Activated effector memory CD4-positive, alpha-beta T cell treated with anti-CD3 and anti-CD28 coated beads, Interleukin-2, amount 50 U/mL, for 16 hours (primary cell): ENCODE measurements around the gene TAF11L12.
"Not testable (repeated sequence)": the region's sequence is repeated elsewhere in the genome, so short reads cannot be mapped to it uniquely, and the experiment has no call there.

Experiments
- DNase-seq: peaks from one replicate; pipeline ENCODE4 v3.0.0-alpha.2; 2020

TAF11L12 gene

DNA sequence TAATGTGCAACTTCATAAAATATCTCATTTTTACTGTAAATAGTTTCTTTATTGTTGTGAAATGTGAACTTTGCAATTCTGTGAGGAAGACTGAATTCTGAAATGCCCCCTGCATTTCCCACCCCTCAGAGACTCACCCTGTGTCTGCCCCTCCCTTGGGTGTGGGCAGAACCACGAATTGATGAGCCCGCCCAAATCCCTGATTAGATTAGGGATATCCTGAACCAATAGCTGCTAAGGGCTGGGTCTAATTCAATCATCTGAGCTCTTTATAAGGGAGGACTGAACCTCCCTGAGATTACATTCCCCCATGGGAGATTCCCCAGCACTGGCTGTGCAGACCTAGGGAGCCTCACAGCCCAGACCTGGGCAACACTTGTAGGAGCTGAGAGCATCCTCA is at the start of gene TAF11L12:
TSS of gene TAF11L12 (plus strand) at position 301 of the 400 bp plus-strand sequence.
- DNase-seq: not testable (repeated sequence)

DNA sequence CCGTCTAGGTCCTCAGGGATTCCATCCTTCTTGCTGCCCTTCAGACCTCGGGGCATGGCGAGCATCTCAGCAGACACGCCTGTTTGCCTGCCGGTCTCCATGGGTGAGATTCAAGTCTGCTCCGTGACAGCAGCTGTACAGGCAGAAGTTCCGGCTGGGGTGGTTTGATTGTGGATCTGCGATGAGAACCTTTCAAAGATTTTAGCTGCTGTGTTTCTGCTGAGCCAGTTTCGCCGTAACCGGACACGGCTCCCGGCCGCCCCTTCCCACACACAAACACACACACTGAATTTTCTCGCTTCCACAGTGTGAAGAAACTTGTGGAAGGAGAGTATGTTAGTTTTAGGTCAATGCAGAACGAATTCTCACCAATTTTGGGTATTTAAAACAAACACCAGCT is 24.5 kb upstream of the TAF11L12 start, which contains the start of gene TAF11L7:
TSS of gene TAF11L7 (minus strand) at position 101 of the 400 bp plus-strand sequence.
- DNase-seq: not testable (repeated sequence)

GRCh38 chr5:17590860-17591259 is 19.3 kb upstream of the TAF11L12 start, which contains the start of gene TAF11L8:
Gene TAF11L8 (minus strand): TSS chr5:17590960.
- DNase-seq: not testable (repeated sequence)

- not testable (repeated sequence) for DNase-seq
Measured at GRCh38 chr5:17594255-17594654, 15.9 kb upstream of the TAF11L12 start, which contains the start of gene TAF11L9. Gene TAF11L9 (minus strand): TSS chr5:17594394.

GRCh38 chr5:17597728-17598127 is 12.5 kb upstream of the TAF11L12 start, which contains the start of gene TAF11L10:
Gene TAF11L10 (minus strand): TSS chr5:17597828.
- not testable (repeated sequence) for DNase-seq

DNA sequence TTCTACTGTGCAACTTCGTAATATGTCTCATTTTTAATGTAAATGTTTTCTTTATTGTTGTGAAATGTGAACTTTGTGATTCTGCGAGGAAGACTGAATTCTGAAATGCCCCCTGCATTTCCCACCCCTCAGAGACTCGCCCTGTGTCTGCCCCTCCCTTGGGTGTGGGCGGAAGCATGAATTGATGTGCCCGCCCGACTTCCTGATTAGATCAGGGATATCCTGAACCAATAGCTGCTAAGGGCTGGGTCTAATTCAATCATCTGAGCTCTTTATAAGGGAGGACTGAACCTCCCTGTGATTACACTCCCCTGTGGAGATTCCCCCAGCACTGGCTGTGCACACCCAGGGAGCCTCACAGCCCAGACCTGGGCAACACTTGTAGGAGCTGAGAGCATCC is 6.3 kb upstream of the TAF11L12 start, which contains the start of gene TAF11L11:
TSS of gene TAF11L11 (plus strand) at position 304 of the 400 bp plus-strand sequence.
- not testable (repeated sequence) for DNase-seq

DNA sequence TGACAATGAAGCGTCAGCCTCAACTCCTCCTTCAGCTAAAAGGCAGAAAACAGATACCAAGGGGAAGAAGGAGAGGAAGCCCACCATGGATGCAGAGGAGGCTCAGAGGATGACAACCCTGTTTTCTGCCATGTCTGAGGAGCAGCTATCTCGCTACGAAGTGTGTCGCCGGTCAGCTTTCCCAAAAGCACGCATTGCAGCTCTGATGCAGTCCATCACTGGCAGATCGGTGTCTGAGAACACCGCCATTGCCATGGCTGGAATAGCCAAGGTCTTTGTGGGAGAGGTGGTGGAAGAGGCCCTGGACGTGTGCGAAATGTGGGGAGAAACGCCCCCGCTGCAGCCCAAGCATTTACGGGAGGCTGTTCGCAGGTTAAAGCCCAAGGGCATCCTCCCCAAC is 5.2 kb upstream of the TAF11L12 start:
- DNase-seq: no peak

DNA sequence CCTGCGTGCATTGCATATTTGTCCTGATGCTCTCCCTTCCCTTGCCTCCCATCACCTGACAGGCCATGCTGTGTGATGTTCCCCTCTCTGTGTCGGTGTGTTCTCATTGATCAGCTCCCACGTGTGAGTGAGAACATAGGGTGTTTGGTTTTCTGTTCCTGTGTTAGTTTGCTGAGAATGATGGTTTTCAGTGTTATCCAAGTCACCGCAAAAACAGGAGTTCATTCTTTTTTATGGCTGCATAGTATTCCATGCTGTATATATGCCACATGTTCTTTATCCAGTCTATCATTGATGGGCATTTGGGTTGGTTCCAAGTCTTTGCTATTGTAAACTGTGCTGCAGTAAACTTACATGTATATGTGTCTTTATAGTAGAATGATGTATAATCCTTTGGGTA is 2.7 kb upstream of the TAF11L12 start:
- not testable (repeated sequence) for DNase-seq

- DNase-seq: no peak
Measured at GRCh38 chr5:17614872-17615605, 4.8 kb downstream of the TAF11L12 start.

DNA sequence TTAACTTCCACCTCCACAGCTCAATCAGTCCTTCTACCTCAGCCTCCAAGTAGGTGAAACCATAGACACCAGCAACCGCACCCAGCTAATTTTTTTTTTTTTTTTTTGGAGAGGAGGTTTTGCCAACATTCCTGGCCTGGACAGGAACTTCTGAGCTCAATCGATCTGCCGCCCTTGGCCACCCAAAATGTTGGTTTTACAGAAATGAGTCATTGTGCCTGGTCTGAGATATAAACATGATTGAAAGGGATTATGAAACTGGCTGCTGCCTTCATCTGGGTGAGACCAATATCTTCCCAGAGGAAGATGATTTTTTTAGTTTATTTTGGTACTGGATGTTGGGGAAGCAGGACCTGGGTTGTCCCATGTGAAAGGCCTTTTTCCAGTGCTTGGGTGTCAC is 9.2 kb downstream of the TAF11L12 start:
- DNase-seq: no peak

DNA sequence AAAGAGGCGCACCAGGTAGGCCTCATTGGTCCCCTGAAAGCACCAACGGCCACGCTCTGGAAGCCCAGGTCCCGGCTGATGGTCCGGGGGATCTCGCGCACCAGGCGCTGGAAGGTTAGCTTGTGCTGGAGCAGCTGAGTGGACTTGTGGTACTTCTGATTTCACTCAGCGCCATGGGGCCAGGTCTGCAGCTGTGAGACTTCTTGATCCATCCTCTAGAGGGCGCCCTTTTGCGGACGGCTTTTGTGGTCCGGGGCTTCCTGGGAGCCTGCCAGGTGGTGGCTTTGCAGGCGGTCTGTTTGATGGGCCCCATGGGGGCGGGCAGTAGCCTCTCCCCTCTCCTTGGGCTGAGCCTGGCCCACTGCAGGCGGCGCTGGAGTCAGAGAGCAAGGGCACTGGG is 10.4 kb downstream of the TAF11L12 start:
- no peak for DNase-seq

DNA sequence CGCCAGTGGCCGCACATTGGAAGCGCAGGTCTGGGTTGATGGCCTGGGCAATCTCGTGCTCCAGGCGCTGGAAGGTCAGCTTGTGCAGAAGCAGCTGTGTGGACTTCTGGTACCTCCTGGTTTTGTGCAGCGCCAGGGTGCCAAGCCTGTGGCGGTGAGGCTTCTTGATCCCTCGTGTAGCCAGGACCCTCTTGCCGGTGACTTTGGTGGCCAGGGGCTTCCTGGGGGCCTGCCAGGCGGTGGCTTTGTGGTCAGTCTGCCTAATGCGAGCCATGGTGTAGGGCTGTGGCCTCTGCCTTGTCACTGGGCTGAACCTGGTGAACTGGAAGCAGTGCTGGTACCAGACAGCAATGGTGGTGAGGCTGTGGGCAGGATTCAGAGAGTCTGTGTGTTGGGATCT is 15.5 kb downstream of the TAF11L12 start:
- no peak for DNase-seq

DNA sequence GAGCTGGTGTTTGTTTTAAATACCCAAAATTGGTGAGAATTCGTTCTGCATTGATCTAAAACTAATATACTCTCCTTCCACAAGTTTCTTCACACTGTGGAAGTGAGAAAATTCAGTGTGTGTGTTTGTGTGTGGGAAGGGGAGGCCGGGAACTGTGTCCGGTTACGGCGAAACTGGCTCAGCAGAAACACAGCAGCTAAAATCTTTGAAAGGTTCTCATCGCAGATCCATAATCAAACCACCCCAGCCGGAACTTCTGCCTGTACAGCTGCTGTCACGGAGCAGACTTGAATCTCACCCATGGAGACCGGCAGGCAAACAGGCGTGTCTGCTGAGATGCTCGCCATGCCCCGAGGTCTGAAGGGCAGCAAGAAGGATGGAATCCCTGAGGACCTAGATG is 21.6 kb downstream of the TAF11L12 start, which contains the start of gene TAF11L13:
TSS of gene TAF11L13 (plus strand) at position 301 of the 400 bp plus-strand sequence.
- not testable (repeated sequence) for DNase-seq

DNA sequence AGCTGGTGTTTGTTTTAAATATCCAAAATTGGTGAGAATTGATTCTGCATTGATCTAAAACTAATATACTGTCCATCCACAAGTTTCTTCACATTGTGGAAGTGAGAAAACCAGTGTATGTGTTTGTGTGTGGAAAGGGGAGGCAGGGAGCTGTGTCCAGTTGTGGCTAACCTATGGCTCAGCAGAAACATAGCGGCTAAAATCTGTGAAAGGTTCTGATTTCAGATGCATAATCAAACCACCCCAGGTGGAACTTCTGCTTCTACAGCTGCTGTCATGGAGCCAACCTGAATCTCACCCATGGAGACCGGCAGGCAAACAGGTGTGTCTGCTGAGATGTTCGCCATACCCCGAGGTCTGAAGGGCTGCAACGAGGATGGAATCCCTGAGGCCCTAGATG is 24.0 kb downstream of the TAF11L12 start, which contains the start of gene TAF11L14:
TSS of gene TAF11L14 (plus strand) at position 301 of the 400 bp plus-strand sequence.
- no peak for DNase-seq

GRCh38 chr5:17649232-17649631 is 39.0 kb downstream of the TAF11L12 start:
- DNase-seq: not testable (repeated sequence)

DNA sequence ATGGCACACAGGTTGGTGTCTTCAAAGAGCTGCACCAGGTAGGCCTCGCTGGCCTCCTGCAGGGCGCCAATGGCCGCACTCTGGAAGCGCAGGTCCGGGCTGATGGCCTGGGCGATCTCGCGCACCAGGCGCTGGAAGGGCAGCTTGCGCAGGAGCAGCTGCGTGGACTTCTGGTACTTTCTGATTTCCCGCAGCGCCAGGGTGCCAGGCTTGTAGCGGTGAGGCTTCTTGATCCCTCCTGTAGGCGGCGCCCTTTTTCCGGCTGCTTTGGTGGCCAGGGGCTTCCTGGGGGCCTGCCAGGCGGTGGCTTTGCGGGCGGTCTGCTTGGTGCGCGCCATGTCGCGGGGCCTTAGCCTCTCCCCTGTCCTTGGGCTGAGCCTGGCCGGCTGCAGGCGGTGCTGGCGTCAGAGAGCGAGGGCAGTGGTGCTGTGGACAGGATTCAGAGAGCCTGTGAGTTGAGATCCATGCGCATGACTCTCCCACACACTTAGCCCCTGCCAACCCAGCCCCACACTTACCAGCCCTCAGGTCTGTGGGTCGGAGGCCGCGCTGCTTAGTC is 45.1 kb downstream of the TAF11L12 start:
- not testable (repeated sequence) for DNase-seq

DNA sequence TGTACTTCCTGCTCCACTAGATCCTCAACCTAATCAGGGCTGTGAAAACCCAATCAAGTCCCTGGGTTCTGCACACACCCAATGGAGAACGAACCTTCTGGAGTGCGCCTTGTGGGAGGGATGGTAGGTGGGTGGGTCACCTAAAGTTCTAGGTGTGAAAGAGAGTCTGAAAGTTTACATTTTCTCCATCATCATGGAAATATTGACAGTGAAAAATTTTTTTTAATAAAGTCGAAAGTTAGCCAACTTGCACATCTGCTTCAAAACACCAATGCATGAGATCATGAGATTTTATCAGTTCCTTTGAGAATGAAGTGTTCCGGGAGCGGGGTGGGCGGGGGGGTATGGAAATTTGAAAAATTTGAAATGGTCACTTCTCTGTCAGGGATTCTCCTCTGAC is 45.7 kb downstream of the TAF11L12 start:
- DNase-seq: no peak
